ENCODE results near the gene MPZL2. TPM values are rescaled to one million over a fixed set of nuclear protein-coding genes. Genes with fewer than 3 reads are reported as not detected.

The MPZL2 gene
- total and polyA plus RNA-seq, 2 of the 13 experiments (the other 11 are each of a cell fraction or from before 2014, with no cell fraction given): 27.9 to 53.7 TPM

- DNase-seq (ENCODE audit: low spot score): no peak
- no peak overlapping the region for H2AFZ ChIP-seq (ENCODE audit: low read length)
- no peaks in the 10 kb centered on the region for H4K20me1 ChIP-seq (ENCODE audit: insufficient read depth, low read length)
- no peak for FAIRE-seq
- no peaks in the 10 kb centered on the region for H3K79me2 ChIP-seq (ENCODE audit: insufficient read depth, low read length)
- H3K36me3 ChIP-seq (replicated peaks in 1 of 2; ENCODE audit: control insufficient read depth in 1 of 2, insufficient read depth in 2 of 2, low read length in 2 of 2): no peaks in the 10 kb centered on the region
- no peak overlapping the region for H3K4me3 ChIP-seq (replicated peaks in 1 of 3; ENCODE audit: insufficient read depth in 1 of 3, low read depth in 2 of 3, low read length in 3 of 3)
- intact Hi-C loops (cut with micrococcal nuclease; ENCODE audit: unreplicated experiment): no loop called here
- no peaks in the 10 kb centered on the region for H3K9me3 ChIP-seq (ENCODE audit: low read length)
- whole genome bisulfite sequencing (ENCODE audit: low lambda C conversion rate): 61% methylated on average over 2 of the region's 2 CpGs
- no peaks in the 10 kb centered on the region for H3K27me3 ChIP-seq (ENCODE audit: control insufficient read depth in 1 of 2, insufficient read depth in 2 of 2, low read length in 2 of 2)
- H3K4me1 ChIP-seq (ENCODE audit: insufficient read depth, low read length): peaks cover 12% of the 10 kb centered on the region
- ChIA-PET POLR2A (no interaction called here), CTCF (ENCODE audit: low intra/inter-chr PET ratio, low total read pairs) (no interaction called here)
- TF ChIP-seq ZNF512B (CRISPR knock-in tag; IDR thresholded peaks at IDR 0.05; ENCODE audit: borderline replicate concordance) (no peak), NFKBIZ (CRISPR knock-in tag; IDR thresholded peaks at IDR 0.05) (no peak), ZNF12 (CRISPR knock-in tag; IDR thresholded peaks at IDR 0.05) (no peak), ZBTB7A (CRISPR knock-in tag; IDR thresholded peaks at IDR 0.05) (no peak), HOXA7 (CRISPR knock-in tag; IDR thresholded peaks at IDR 0.05) (no peak), ZNF121 (CRISPR knock-in tag; IDR thresholded peaks at IDR 0.05) (no peak), SP4 (CRISPR knock-in tag; IDR thresholded peaks at IDR 0.05) (no peak), ZNF556 (CRISPR knock-in tag; IDR thresholded peaks at IDR 0.05; ENCODE audit: borderline replicate concordance) (no peak), ZNF550 (CRISPR knock-in tag; IDR thresholded peaks at IDR 0.05; ENCODE audit: borderline replicate concordance) (no peak), SP5 (CRISPR knock-in tag; IDR thresholded peaks at IDR 0.05; ENCODE audit: borderline replicate concordance, low read depth) (no peak), ZNF326 (CRISPR knock-in tag; IDR thresholded peaks at IDR 0.05; ENCODE audit: borderline replicate concordance) (no peak), CCDC6 (CRISPR knock-in tag; IDR thresholded peaks at IDR 0.05) (no peak), ZNF7 (CRISPR knock-in tag; IDR thresholded peaks at IDR 0.05) (no peak), STAT6 (CRISPR knock-in tag; IDR thresholded peaks at IDR 0.05; ENCODE audit: borderline replicate concordance) (no peak), DR1 (CRISPR knock-in tag; IDR thresholded peaks at IDR 0.05) (no peak)
- ATAC-seq: no peak
- in situ Hi-C loops (cut with HindIII; ENCODE audit: extremely low pct_ligation_motif_present, low pct_unique_long_range_greater_than_20kb): no loop called here
- H3K9ac ChIP-seq (ENCODE audit: insufficient read depth, low read depth, low read length): no peak overlapping the region
- no TSS peak for BruUV-seq (replicated peaks)
- H3K4me2 ChIP-seq (ENCODE audit: low read depth, low read length): no peak overlapping the region
- H3K27ac ChIP-seq (ENCODE audit: extremely low read length, insufficient read depth, low read length): no peak overlapping the region
Observed at GRCh38 chr11:118286545-118286944, 22.4 kb upstream of the MPZL2 start.
